Heart left ventricle (tissue), 13 donors: ENCODE results near the gene SBNO2.

ENCODE experiments used
- POLR2A ChIP-seq, 2 donors: fragments of 450-650 bp; IDR thresholded peaks; one replicate each; pipeline ENCODE4 v1.6.1; 2017; ENCODE audit warnings: antibody characterized with exemption in 2 of 2, mild to moderate bottlenecking in 2 of 2, moderate library complexity in 2 of 2
- TF ChIP-seq, protein P1 (sequence below), 12 donors: fragments of 200-600 bp; sonication (generic) in 4 of 12; IDR thresholded peaks; one replicate each; pipeline versions ENCODE4 v1.5.0 to v1.8.0; 2018 to 2022; ENCODE audit warnings: antibody characterized with exemption in 12 of 12, mild to moderate bottlenecking in 5 of 12
- donor health status: ischemic (EF 13 %, LVEDD 7.1; RV severe dilation, severe dysfunction).
- donor health status: DM: no; HTN: yes; CAD: no.
- donor health status: DM: no; HTN: no; CAD: no.
- donor health status: ischemic (EF 25% LVEDD 6.9; RV normal size, moderate dysfunction).
- donor health status: ischemic (EF 25% LVEDD 5.7; RV mildly dilated, moderate dysfunction).
- donor health status: ischemic (EF 35%, LVEDD 5.7; RV mildly dilated, moderate dysfunction).
- donor health status: nonischemic (EF 11% LVEDD 7.7; RV severe dilation, severe dysfunction).
- donor health status: DM: yes; HTN: yes; CAD: no.
- donor health status: PGD.
- donor health status: ischemic (EF 29% LVEDD 5.4; RV normal size, mild dysfunction).
- donor health status: nonischemic (EF 23%, LVEDD 6.1; RV moderate dilation, normal function).

DNA sequence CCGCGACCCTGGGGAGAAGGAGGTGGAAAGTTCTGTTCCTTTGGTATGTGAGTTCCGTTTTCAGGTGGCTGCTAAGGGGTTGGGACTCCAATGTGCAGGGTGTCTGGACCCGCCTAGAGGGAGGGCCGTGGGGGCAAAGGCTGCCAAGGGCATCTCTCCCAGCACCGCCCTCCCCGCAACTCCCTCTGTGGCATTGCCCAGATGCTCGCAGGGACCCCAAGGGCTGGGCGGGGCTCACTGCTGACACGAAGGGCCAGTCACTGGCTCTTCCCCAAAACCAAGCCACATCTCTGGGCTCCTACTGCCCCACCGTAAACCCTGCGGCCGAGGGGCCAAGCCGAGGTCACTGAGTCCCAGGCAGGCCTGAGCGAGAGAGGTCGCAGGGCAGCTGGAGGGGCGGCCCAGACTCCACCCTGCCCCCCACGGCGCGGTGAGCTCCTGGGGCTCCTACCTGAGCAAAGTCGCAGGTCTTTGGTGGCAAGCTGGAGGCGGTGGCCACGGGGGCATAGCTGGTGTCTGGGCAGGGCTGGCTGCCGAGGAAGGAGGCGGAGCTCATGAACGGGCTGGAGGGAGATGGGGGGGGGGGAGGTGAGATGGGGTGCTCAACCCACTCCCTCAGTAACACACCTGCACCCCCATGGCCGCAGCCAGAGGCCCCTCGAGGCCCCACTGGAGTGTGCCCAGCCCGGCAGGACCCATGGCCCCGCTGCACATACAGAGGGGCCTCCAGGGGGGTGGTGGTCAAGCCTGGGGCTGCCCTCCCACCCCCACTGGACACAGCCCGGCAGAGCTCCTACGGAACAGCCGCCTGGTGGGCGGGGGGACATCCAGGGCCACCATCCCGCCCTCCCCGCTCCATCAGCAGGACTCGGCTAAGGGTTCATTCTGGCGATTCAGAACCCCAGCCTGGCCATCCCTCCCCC, 26.9 kb downstream of the SBNO2 start:
- TF ChIP-seq, protein P1, sequence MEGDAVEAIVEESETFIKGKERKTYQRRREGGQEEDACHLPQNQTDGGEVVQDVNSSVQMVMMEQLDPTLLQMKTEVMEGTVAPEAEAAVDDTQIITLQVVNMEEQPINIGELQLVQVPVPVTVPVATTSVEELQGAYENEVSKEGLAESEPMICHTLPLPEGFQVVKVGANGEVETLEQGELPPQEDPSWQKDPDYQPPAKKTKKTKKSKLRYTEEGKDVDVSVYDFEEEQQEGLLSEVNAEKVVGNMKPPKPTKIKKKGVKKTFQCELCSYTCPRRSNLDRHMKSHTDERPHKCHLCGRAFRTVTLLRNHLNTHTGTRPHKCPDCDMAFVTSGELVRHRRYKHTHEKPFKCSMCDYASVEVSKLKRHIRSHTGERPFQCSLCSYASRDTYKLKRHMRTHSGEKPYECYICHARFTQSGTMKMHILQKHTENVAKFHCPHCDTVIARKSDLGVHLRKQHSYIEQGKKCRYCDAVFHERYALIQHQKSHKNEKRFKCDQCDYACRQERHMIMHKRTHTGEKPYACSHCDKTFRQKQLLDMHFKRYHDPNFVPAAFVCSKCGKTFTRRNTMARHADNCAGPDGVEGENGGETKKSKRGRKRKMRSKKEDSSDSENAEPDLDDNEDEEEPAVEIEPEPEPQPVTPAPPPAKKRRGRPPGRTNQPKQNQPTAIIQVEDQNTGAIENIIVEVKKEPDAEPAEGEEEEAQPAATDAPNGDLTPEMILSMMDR (IDR thresholded peaks at IDR 0.05), result no peak
- TF ChIP-seq POLR2A (IDR thresholded peaks at IDR 0.05), result no peak
